IMR-90 (cell line): ENCODE data around the gene CLEC16A. TPM values are rescaled to one million over a fixed set of nuclear protein-coding genes. Genes with fewer than 3 reads are reported as not detected.

ENCODE experiments used
- ATAC-seq: fragments of 200-7000 bp; cut with Tn5 transposase; 2 replicates; pipeline ENCODE4 v1.9.1; 2020; ENCODE audit warnings: low read depth, mild to moderate bottlenecking, moderate library complexity
- BruUV-seq: library from RNA; stranded (reverse); fragments of 400-500 nt; replicated peaks from 2 replicates; lab custom pipeline; 2021; lab: Mats Ljungman, UMichigan
- CTCF ChIA-PET: fragments of 300-600 bp; formaldehyde crosslinking; extraction: SDS; loops from one replicate; lab custom pipeline; 2021; ENCODE audit warnings: antibody characterized with exemption; lab: Yijun Ruan, JAX
- POLR2A ChIA-PET: fragments of 300-600 bp; sonication (Branson Sonifier 250); formaldehyde crosslinking; loops from one replicate; lab custom pipeline; 2022; ENCODE audit warnings: antibody characterized with exemption; ENCODE audit not compliant: unreplicated experiment; lab: Charles Lee
- DNase-seq: peaks from one replicate; pipeline ENCODE4 v3.0.0; 2013
- H2AFZ ChIP-seq: replicated peaks from 2 replicates; pipeline ENCODE3; 2013; ENCODE audit warnings: low read length, mild to moderate bottlenecking; ENCODE audit not compliant: poor library complexity
- H2AK5ac ChIP-seq: 2 replicates; pipeline ENCODE4 v1.6.1; 2013; ENCODE audit warnings: low read depth, low read length, inconsistent platforms
- H2AK9ac ChIP-seq: replicated peaks from 2 replicates; pipeline ENCODE3; 2013; ENCODE audit warnings: mild to moderate bottlenecking, low read depth, low read length, moderate library complexity; ENCODE audit not compliant: poor library complexity
- H2BK120ac ChIP-seq: 2 replicates; pipeline ENCODE4 v1.6.1; 2013; ENCODE audit warnings: low read depth, low read length, inconsistent platforms
- H2BK15ac ChIP-seq: 3 replicates; pipeline ENCODE4 v1.6.1; 2013; ENCODE audit warnings: low read depth, low read length, inconsistent platforms
- H2BK20ac ChIP-seq: 2 replicates; pipeline ENCODE4 v1.6.1; 2013; ENCODE audit warnings: low read depth, mild to moderate bottlenecking, inconsistent platforms, low read length, moderate library complexity
- H2BK5ac ChIP-seq: 2 replicates; pipeline ENCODE4 v1.6.1; 2013; ENCODE audit warnings: mild to moderate bottlenecking, low read depth, low read length, inconsistent platforms; ENCODE audit not compliant: poor library complexity, severe bottlenecking
- H3K14ac ChIP-seq: replicated peaks from 2 replicates; pipeline ENCODE4 v1.6.1; 2013; ENCODE audit warnings: low read depth, low read length, inconsistent platforms
- H3K18ac ChIP-seq: 2 replicates; pipeline ENCODE4 v1.6.1; 2013; ENCODE audit warnings: low read depth, low read length, control low read depth
- H3K23ac ChIP-seq: 2 replicates; pipeline ENCODE4 v1.6.1; 2013; ENCODE audit warnings: low read depth, low read length, inconsistent platforms
- H3K27ac ChIP-seq: 2 replicates; pipeline ENCODE4 v1.5.1; 2013; ENCODE audit warnings: mild to moderate bottlenecking, control low read depth, low read length; ENCODE audit not compliant: insufficient read depth
- H3K27me3 ChIP-seq: 2 replicates; pipeline ENCODE4 v1.6.1; 2013; ENCODE audit warnings: low read length; ENCODE audit not compliant: control insufficient read depth, insufficient read depth
- H3K36me3 ChIP-seq: 2 replicates; pipeline ENCODE4 v1.6.1; 2013; ENCODE audit warnings: low read length, mixed read lengths; ENCODE audit not compliant: control insufficient read depth, insufficient read depth
- H3K4ac ChIP-seq: 2 replicates; pipeline ENCODE4 v1.6.1; 2013; ENCODE audit warnings: low read depth, low read length, inconsistent platforms
- H3K4me1 ChIP-seq: 2 replicates; pipeline ENCODE4 v1.6.1; 2013; ENCODE audit warnings: low read length, mixed read lengths; ENCODE audit not compliant: control insufficient read depth, insufficient read depth
- H3K4me2 ChIP-seq: 2 replicates; pipeline ENCODE4 v1.6.1; 2013; ENCODE audit warnings: low read depth, mild to moderate bottlenecking, control low read depth, low read length, moderate library complexity
- H3K4me3 ChIP-seq: 2 replicates; pipeline ENCODE4 v1.5.1; 2013; ENCODE audit warnings: low read depth, mild to moderate bottlenecking, control low read depth, low read length, moderate library complexity; ENCODE audit not compliant: insufficient read depth
- H3K56ac ChIP-seq: 2 replicates; pipeline ENCODE4 v1.6.1; 2013; ENCODE audit warnings: low read length, inconsistent platforms; ENCODE audit not compliant: insufficient read depth; ENCODE audit errors: extremely low read depth
- H3K79me1 ChIP-seq, 2 experiments: 2 replicates each; pipeline ENCODE4 v1.6.1; 2013; ENCODE audit warnings: low read length in 2 of 2, inconsistent platforms in 1 of 2, low read depth in 1 of 2
- H3K9ac ChIP-seq: 2 replicates; pipeline ENCODE4 v1.6.1; 2013; ENCODE audit warnings: low read depth, low read length, control low read depth
- H3K9me1 ChIP-seq: 2 replicates; pipeline ENCODE4 v1.6.1; 2013; ENCODE audit warnings: low read length, inconsistent platforms; ENCODE audit not compliant: insufficient read depth
- H3K9me3 ChIP-seq: 2 replicates; pipeline ENCODE4 v1.6.1; 2013; ENCODE audit warnings: low read length; ENCODE audit not compliant: control insufficient read depth, insufficient read depth
- H4K20me1 ChIP-seq: 2 replicates; pipeline ENCODE4 v1.6.1; 2013; ENCODE audit warnings: low read length, inconsistent platforms; ENCODE audit not compliant: insufficient read depth
- H4K5ac ChIP-seq: 2 replicates; pipeline ENCODE4 v1.6.1; 2013; ENCODE audit warnings: mild to moderate bottlenecking, low read depth, low read length, control low read depth
- H4K8ac ChIP-seq, 2 experiments: 2 replicates each; pipeline ENCODE4 v1.6.1; 2013; ENCODE audit warnings: low read depth in 2 of 2, low read length in 2 of 2, control low read depth in 1 of 2, inconsistent platforms in 1 of 2
- H4K91ac ChIP-seq: 2 replicates; pipeline ENCODE4 v1.6.1; 2013; ENCODE audit warnings: low read depth, low read length, inconsistent platforms; ENCODE audit not compliant: insufficient read depth
- CEBPB ChIP-seq: IDR thresholded peaks from 2 replicates; pipeline ENCODE4 v1.6.1; 2012; ENCODE audit warnings: low read depth, low read length, improper control_type of control experiment
- CHD1 ChIP-seq: IDR thresholded peaks from 2 replicates; pipeline ENCODE4 v1.6.1; 2012; ENCODE audit warnings: low read depth, low read length, improper control_type of control experiment
- FOS ChIP-seq: fragments of 150-350 bp; IDR thresholded peaks from 2 replicates; pipeline ENCODE4 v1.6.1; 2016; ENCODE audit warnings: low read depth, low read length
- MAFK ChIP-seq: IDR thresholded peaks from 2 replicates; pipeline ENCODE4 v1.6.1; 2012; ENCODE audit warnings: low read depth, low read length, improper control_type of control experiment
- MAZ ChIP-seq: IDR thresholded peaks from 2 replicates; pipeline ENCODE4 v1.6.1; 2012; ENCODE audit warnings: low read depth, mild to moderate bottlenecking, low read length, improper control_type of control experiment, moderate library complexity, borderline replicate concordance
- MXI1 ChIP-seq: IDR thresholded peaks from 2 replicates; pipeline ENCODE4 v1.6.1; 2012; ENCODE audit warnings: low read depth, mild to moderate bottlenecking, low read length, moderate library complexity, borderline replicate concordance
- RCOR1 ChIP-seq: IDR thresholded peaks from 2 replicates; pipeline ENCODE4 v1.6.1; 2012; ENCODE audit warnings: mild to moderate bottlenecking, low read length, improper control_type of control experiment; ENCODE audit not compliant: insufficient replicate concordance
- RFX5 ChIP-seq: IDR thresholded peaks from 2 replicates; pipeline ENCODE4 v1.8.0; 2012; ENCODE audit warnings: low read depth, mild to moderate bottlenecking, low read length, moderate library complexity
- SMC3 ChIP-seq: fragments of 150-350 bp; IDR thresholded peaks from 2 replicates; pipeline ENCODE4 v1.6.1; 2016; ENCODE audit warnings: low read depth, mild to moderate bottlenecking, antibody characterized with exemption, low read length, moderate library complexity
- WGBS, 2 experiments: methylation state at CpG; one replicate each; pipeline versions ENCODE4 v1.1.5 to v1.1.7; 2013; ENCODE audit warnings: missing lambda C conversion rate in 2 of 2; ENCODE audit not compliant: insufficient read length in 1 of 2; ENCODE audit errors: extremely low coverage in 2 of 2; 5-methylcytosine and 5-hydroxymethylcytosine counted together
- dilution Hi-C: fragments of 300-500 bp; cut with HindIII; formaldehyde crosslinking; loops from one replicate; pipeline ENCODE4 v1.14.3; 2018; ENCODE audit warnings: low sequenced_read_pairs; ENCODE audit not compliant: unreplicated experiment
- in situ Hi-C: fragments of 300-500 bp; cut with MboI; formaldehyde crosslinking; loops from 3 replicates; pipeline ENCODE4 v1.14.3; 2019; ENCODE audit warnings: low sequenced_read_pairs, inconsistent platforms, mixed read lengths
- intact Hi-C: fragments of 100-400 bp; cut with micrococcal nuclease; formaldehyde crosslinking; loops from 2 replicates; pipeline ENCODE4 v1.10.0; 2022
- polyA plus RNA-seq, 3 experiments: library from polyadenylated mRNA; depleted of rRNA; stranded (reverse); fragments of >200 nt; gene quantifications; 2 replicates each; pipeline ENCODE4 v1.2.3, GENCODE V29; 2012; ENCODE audit warnings: low replicate concordance in 1 of 3
- total RNA-seq: library from RNA; depleted of rRNA; stranded (reverse); fragments of >200 nt; gene quantifications from 2 replicates; pipeline ENCODE4 v1.2.3, GENCODE V29; 2012
- TF ChIP-seq, protein P1 (sequence below): fragments of 150-350 bp; IDR thresholded peaks from 2 replicates; pipeline ENCODE4 v1.6.1; 2016; ENCODE audit warnings: low read depth, mild to moderate bottlenecking, low read length, moderate library complexity, borderline replicate concordance
- TF ChIP-seq, protein P2 (sequence below): fragments of 150-350 bp; IDR thresholded peaks from 2 replicates; pipeline ENCODE4 v1.6.1; 2017; ENCODE audit warnings: mild to moderate bottlenecking, antibody characterized with exemption, low read length, low read depth
- TF ChIP-seq, protein P3 (sequence below): conservative IDR thresholded peaks from 2 replicates; pipeline ENCODE4 v1.5.1; 2012; ENCODE audit warnings: mild to moderate bottlenecking, low read depth, low read length, improper control_type of control experiment

CLEC16A gene
- total and polyA plus RNA-seq, 2 of the 4 experiments (the other 2 are of a cell fraction) = 15.9 to 16.5 TPM

DNA sequence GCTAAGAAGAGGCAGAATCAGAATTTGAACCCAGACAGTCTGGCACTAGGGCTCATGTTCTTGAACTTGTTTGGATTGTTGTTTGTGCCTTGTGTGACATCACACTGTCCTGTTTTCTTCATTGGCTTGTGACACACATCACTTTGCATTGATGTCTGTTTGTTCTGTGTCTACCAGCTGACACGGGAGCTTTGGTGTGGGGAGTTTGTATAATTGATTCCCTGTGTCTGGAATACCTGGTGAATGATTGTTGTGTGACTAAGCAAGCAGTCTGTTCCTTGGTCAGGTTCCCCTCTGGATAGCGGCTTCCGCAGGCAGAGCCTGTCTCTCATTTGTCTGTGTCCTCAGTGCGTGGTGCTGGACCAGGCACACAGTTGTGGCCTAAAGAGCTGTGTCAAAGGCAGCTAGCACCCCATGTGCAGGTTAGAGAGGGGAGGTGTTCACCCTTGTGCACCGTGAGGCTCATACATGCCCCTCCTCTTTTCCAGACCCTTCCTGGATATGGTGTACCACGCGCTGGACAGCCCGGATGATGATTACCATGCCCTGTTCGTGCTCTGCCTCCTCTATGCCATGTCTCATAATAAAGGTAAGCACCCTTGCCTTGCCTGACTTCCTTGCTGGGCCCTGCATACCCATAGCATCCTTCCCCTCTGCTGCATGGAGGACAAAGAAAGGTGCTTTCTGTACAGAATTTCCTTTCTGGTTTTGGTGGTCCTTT, 80.1 kb downstream of the CLEC16A start (continued):
- no peak for TF ChIP-seq MAZ

DNA sequence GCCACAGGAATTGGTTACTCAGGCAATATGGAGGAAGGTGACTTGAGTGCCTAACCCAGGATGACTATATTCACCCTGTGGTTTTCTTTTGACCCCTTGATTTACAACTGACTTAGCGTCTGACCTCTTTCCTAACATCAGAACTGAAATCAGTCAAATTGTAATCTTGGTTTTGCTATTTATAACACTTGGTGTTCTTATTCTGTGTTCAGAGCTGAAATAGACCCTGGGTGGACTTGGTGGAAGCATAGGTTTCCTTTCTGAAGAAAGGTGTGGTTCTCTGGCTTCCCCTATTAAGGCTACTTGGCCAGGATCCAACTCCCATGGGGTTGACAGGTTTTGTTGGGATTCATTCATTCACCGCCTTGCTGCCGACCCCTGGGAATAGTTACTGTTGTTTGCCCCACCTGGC, 80.8 kb downstream of the CLEC16A start:
- H2BK5ac ChIP-seq = no peak overlapping the region
- peaks cover 7% of the 10 kb centered on the region for H3K9me3 ChIP-seq
- H2AK5ac ChIP-seq = no peak overlapping the region
- H3K56ac ChIP-seq = no peak overlapping the region
- intact Hi-C loops (no loop called here), dilution Hi-C loops (no loop called here), in situ Hi-C loops (no loop called here)
- POLR2A ChIA-PET = interaction anchor here (0.5 kb wide), 1 partner anchor 53 kb away, joined by 3 read pairs; no protein-coding TSS in a partner anchor
- H3K18ac ChIP-seq = no peak overlapping the region
- no peak overlapping the region for H2AK9ac ChIP-seq
- no peak overlapping the region for H2AFZ ChIP-seq
- H3K27me3 ChIP-seq = no peaks in the 10 kb centered on the region
- H4K8ac ChIP-seq = no peak overlapping the region
- no TSS peak for BruUV-seq
- H3K4me3 ChIP-seq = no peak overlapping the region
- no peak overlapping the region for H2BK15ac ChIP-seq
- no peak overlapping the region for H2BK120ac ChIP-seq
- H4K20me1 ChIP-seq = no peaks in the 10 kb centered on the region
- H3K27ac ChIP-seq = no peak overlapping the region
- no CpG with 5 or more reads among the region's 3 CpGs for WGBS, 2 experiments
- H3K4me2 ChIP-seq = no peak overlapping the region
- no peak overlapping the region for H3K4ac ChIP-seq
- peaks cover 24% of the 10 kb centered on the region for H3K36me3 ChIP-seq
- H3K4me1 ChIP-seq = peaks cover 7% of the 10 kb centered on the region
- H3K79me1 ChIP-seq = peaks cover 5 to 15% of the 10 kb centered on the region in 2 experiments; a peak in 1 of 4 replicates
- CTCF ChIA-PET = interaction anchor here (0.5 kb wide), 1 partner anchor 17 kb away, joined by 4 read pairs; no protein-coding TSS in a partner anchor
- H3K9ac ChIP-seq = no peak overlapping the region
- H3K9me1 ChIP-seq = peaks cover 11% of the 10 kb centered on the region; the same call in 1 of the 2 replicates
- H3K14ac ChIP-seq = no peak overlapping the region
- no peak overlapping the region for H4K5ac ChIP-seq
- no peak overlapping the region for H2BK20ac ChIP-seq
- ATAC-seq (no peak), DNase-seq (no peak)
- no peak overlapping the region for H4K91ac ChIP-seq
- no peak overlapping the region for H3K23ac ChIP-seq
- TF ChIP-seq, protein P1, sequence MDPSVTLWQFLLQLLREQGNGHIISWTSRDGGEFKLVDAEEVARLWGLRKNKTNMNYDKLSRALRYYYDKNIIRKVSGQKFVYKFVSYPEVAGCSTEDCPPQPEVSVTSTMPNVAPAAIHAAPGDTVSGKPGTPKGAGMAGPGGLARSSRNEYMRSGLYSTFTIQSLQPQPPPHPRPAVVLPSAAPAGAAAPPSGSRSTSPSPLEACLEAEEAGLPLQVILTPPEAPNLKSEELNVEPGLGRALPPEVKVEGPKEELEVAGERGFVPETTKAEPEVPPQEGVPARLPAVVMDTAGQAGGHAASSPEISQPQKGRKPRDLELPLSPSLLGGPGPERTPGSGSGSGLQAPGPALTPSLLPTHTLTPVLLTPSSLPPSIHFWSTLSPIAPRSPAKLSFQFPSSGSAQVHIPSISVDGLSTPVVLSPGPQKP = no peak
- TF ChIP-seq RFX5 = no peak
- no peak for TF ChIP-seq FOS
- TF ChIP-seq, protein P2, sequence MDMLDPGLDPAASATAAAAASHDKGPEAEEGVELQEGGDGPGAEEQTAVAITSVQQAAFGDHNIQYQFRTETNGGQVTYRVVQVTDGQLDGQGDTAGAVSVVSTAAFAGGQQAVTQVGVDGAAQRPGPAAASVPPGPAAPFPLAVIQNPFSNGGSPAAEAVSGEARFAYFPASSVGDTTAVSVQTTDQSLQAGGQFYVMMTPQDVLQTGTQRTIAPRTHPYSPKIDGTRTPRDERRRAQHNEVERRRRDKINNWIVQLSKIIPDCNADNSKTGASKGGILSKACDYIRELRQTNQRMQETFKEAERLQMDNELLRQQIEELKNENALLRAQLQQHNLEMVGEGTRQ = no peak
- TF ChIP-seq CEBPB = no peak
- no peak for TF ChIP-seq RCOR1
- no peak for TF ChIP-seq MAFK
- TF ChIP-seq MXI1 = no peak
- TF ChIP-seq CHD1 = no peak
- no peak for TF ChIP-seq SMC3
- TF ChIP-seq MAZ = no peak
- TF ChIP-seq, protein P3, sequence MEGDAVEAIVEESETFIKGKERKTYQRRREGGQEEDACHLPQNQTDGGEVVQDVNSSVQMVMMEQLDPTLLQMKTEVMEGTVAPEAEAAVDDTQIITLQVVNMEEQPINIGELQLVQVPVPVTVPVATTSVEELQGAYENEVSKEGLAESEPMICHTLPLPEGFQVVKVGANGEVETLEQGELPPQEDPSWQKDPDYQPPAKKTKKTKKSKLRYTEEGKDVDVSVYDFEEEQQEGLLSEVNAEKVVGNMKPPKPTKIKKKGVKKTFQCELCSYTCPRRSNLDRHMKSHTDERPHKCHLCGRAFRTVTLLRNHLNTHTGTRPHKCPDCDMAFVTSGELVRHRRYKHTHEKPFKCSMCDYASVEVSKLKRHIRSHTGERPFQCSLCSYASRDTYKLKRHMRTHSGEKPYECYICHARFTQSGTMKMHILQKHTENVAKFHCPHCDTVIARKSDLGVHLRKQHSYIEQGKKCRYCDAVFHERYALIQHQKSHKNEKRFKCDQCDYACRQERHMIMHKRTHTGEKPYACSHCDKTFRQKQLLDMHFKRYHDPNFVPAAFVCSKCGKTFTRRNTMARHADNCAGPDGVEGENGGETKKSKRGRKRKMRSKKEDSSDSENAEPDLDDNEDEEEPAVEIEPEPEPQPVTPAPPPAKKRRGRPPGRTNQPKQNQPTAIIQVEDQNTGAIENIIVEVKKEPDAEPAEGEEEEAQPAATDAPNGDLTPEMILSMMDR = no peak
